Measurements from ENCODE around the gene CRACR2A. TPM values are rescaled to one million over a fixed set of nuclear protein-coding genes. Genes with fewer than 3 reads are reported as not detected.

CRACR2A gene
- total RNA-seq, 2 experiments from 2014 or later = 28.2 to 31.1 TPM

DNA sequence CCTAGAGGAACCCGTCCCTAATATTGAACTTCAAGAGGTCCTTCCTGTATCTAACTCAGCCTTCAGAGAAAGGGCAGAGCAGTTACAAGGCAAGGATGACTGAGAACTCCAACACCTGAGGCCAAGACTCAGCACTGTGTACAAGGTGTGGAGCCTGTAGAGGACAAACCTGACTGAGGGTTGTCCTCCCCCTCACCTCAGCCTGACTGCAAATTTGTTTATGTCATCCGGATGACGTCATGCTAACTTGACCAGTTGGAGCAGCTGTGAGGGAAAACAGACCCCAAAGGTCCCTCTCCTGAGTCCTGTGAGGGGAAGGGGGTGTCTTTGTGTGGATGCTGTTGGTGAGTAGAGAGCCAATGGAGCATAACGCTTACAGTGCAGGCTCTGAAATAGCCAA is 4.3 kb downstream of the CRACR2A start:
- CTCF ChIA-PET (ENCODE audit: unreplicated experiment) = no interaction called here
- Histone ChIP-seq H3K9me2 (ENCODE audit: insufficient read depth, low read length) (no peaks in the 10 kb centered on the region), H3K4me2 (ENCODE audit: low read length) (no peak overlapping the region), H3K9me3 (ENCODE audit: low read length) (no peaks in the 10 kb centered on the region), H3K36me3 (ENCODE audit: insufficient read depth, low read length) (peaks cover 36% of the 10 kb centered on the region), H3K27ac (ENCODE audit: low read depth, low read length, poor library complexity, severe bottlenecking) (no peak overlapping the region), H3K4me3 (ENCODE audit: low read depth, low read length, poor library complexity, severe bottlenecking) (no peak overlapping the region), H2AFZ (ENCODE audit: low read length) (no peak overlapping the region), H4K20me1 (ENCODE audit: insufficient read depth, low read length) (no peaks in the 10 kb centered on the region), H3K79me2 (ENCODE audit: insufficient read depth, low read depth, low read length) (peaks cover 19% of the 10 kb centered on the region), H3K4me1 (ENCODE audit: insufficient read depth, low read length, poor library complexity, severe bottlenecking) (peaks cover 20% of the 10 kb centered on the region)
- no peak for TF ChIP-seq CTCF (conservative IDR thresholded peaks at IDR 0.05; ENCODE audit: low read length)
- TF ChIP-seq EZH2phosphoT487 (IDR thresholded peaks at IDR 0.05; ENCODE audit: borderline replicate concordance, low read depth, low read length) = no peak
- POLR2A ChIA-PET = interaction anchor here (0.6 kb wide), 1 partner anchor 805 kb away, joined by 4 read pairs; no protein-coding TSS in a partner anchor
- intact Hi-C loops (cut with micrococcal nuclease; ENCODE audit: unreplicated experiment) = no loop called here
- no peak for DNase-seq (ENCODE audit: low spot score)
- BruUV-seq (replicated peaks) = no TSS peak

DNA sequence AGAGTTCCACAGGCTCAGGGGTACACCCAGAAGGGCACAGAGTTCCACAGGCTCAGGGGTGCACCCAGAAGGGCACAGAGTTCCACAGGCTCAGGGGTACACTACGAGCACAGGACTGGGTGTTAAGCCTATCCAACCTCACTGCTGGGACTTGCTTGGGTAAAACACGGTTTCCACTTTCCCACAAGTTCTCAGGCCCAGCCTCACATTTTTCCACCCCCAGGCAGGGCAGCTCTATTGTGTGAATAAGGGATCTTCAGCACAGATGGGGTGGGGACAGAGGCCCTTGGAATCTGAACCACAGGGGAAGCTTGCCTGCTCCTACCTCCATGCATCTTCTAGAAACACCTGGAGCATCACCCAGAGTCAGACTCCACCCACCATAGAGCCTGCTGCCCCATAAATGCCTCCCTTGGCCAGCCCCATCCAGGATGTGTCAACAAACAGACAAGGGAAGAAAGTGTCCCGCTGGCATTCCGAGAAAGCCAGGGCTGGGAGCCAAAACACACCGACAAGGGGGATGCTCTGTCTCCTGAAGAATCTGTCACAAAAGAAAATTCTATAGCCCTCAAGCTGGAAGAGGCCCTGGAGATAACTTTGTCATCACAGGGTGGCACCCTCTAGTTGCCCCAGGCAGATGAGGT is 4.8 kb downstream of the CRACR2A start:
- H3K79me2 ChIP-seq (ENCODE audit: insufficient read depth, low read depth, low read length) = peaks cover 19% of the 10 kb centered on the region
- CTCF ChIA-PET (ENCODE audit: unreplicated experiment) = no interaction called here
- no peak overlapping the region for H3K27ac ChIP-seq (ENCODE audit: low read depth, low read length, poor library complexity, severe bottlenecking)

More for the DNA sequence above, 4.8 kb downstream of the CRACR2A start:
- Histone ChIP-seq H3K4me2 (ENCODE audit: low read length) (no peak overlapping the region), H3K4me3 (ENCODE audit: low read depth, low read length, poor library complexity, severe bottlenecking) (no peak overlapping the region), H3K9me2 (ENCODE audit: insufficient read depth, low read length) (no peaks in the 10 kb centered on the region), H2AFZ (ENCODE audit: low read length) (no peak overlapping the region), H4K20me1 (ENCODE audit: insufficient read depth, low read length) (no peaks in the 10 kb centered on the region), H3K9me3 (ENCODE audit: low read length) (no peaks in the 10 kb centered on the region), H3K4me1 (ENCODE audit: insufficient read depth, low read length, poor library complexity, severe bottlenecking) (peaks cover 15% of the 10 kb centered on the region), H3K36me3 (ENCODE audit: insufficient read depth, low read length) (peaks cover 41% of the 10 kb centered on the region)
- POLR2A ChIA-PET = no interaction called here
- no peak for DNase-seq (ENCODE audit: low spot score)
- no peak for TF ChIP-seq CTCF (conservative IDR thresholded peaks at IDR 0.05; ENCODE audit: low read length)
- no peak for TF ChIP-seq EZH2phosphoT487 (IDR thresholded peaks at IDR 0.05; ENCODE audit: borderline replicate concordance, low read depth, low read length)
- BruUV-seq (replicated peaks) = no TSS peak
- intact Hi-C loops (cut with micrococcal nuclease; ENCODE audit: unreplicated experiment) = no loop called here
